K562 (cell line): Measurements from ENCODE around the gene MYO16. TPM values are rescaled to one million over a fixed set of nuclear protein-coding genes. Genes with fewer than 3 reads are reported as not detected.

Source experiments
- ATAC-seq: fragments of 200-7000 bp; cut with Tn5 transposase; 3 replicates; pipeline ENCODE4 v1.9.1; 2020; ENCODE audit warnings: moderate library complexity
- BruUV-seq: library from RNA; stranded (reverse); fragments of 400-500 nt; replicated peaks from 2 replicates; lab custom pipeline; 2021; lab: Mats Ljungman, UMichigan
- CTCF ChIA-PET: fragments of 300-600 bp; formaldehyde crosslinking; extraction: SDS; loops from one replicate; lab custom pipeline; 2021; ENCODE audit warnings: low intra/inter-chr PET ratio; lab: Yijun Ruan, JAX
- POLR2A ChIA-PET: fragments of 300-600, 350-650 bp; sonication (Branson Sonifier 250); formaldehyde crosslinking; extraction: SDS; loops from one replicate; lab custom pipeline; 2021; ENCODE audit warnings: antibody characterized with exemption, inconsistent platforms; lab: Yijun Ruan, JAX
- DNase-seq, 4 experiments: peaks; one replicate each; pipeline versions ENCODE4 v3.0.0 to v3.0.0-alpha.2; 2011 to 2018; ENCODE audit warnings: low spot score in 3 of 4, mixed read lengths in 3 of 4; ENCODE audit errors: extremely low read depth in 1 of 4
- FAIRE-seq: peaks from 2 replicates; lab custom pipeline; 2011; peaks lifted over from hg19 to GRCh38; lab: Jason Lieb, UNC
- H2AFZ ChIP-seq: 2 replicates; pipeline ENCODE4 v1.6.0; 2011; ENCODE audit warnings: low read depth, low read length, control low read depth, inconsistent platforms
- H3K27ac ChIP-seq: fragments of 200-600 bp; 3 replicates; pipeline ENCODE4 v1.8.0; 2011; ENCODE audit warnings: low read depth, mild to moderate bottlenecking, control low read depth, inconsistent platforms, low read length, moderate library complexity, mixed read lengths; ENCODE audit errors: extremely low read depth
- H3K27me3 ChIP-seq, 2 experiments: fragments of 300-600 bp in 1 of 2; 2 replicates in 1 of 2; 3 replicates in 1 of 2; pipeline versions ENCODE4 v1.6.0 to v1.8.0; 2011; ENCODE audit warnings: inconsistent platforms in 2 of 2, low read length in 2 of 2, mild to moderate bottlenecking in 1 of 2, mixed read lengths in 1 of 2, moderate library complexity in 1 of 2; ENCODE audit not compliant: control insufficient read depth in 2 of 2, insufficient read depth in 2 of 2
- H3K36me3 ChIP-seq: fragments of 300-600 bp; 3 replicates; pipeline ENCODE4 v1.8.0; 2011; ENCODE audit warnings: mild to moderate bottlenecking, low read length, inconsistent platforms; ENCODE audit not compliant: control insufficient read depth, insufficient read depth
- H3K4me1 ChIP-seq, 2 experiments: fragments of 200-600 bp in 1 of 2; replicated peaks in 1 of 2; 2 replicates in 1 of 2; 3 replicates in 1 of 2; pipeline versions ENCODE4 v1.5.1 to v1.8.0; 2011; ENCODE audit warnings: inconsistent platforms in 2 of 2, low read length in 2 of 2, mild to moderate bottlenecking in 1 of 2, mixed read lengths in 1 of 2, moderate library complexity in 1 of 2; ENCODE audit not compliant: control insufficient read depth in 2 of 2, insufficient read depth in 2 of 2
- H3K4me2 ChIP-seq: 2 replicates; pipeline ENCODE4 v1.6.1; 2011; ENCODE audit warnings: low read length, control low read depth, inconsistent platforms, mixed read lengths; ENCODE audit not compliant: insufficient read depth
- H3K4me3 ChIP-seq: fragments of 200-600 bp; sonication (generic), shearing (Covaris generic); 2 replicates; pipeline ENCODE4 v1.5.1; 2016; ENCODE audit warnings: control low read depth, inconsistent platforms
- H3K79me2 ChIP-seq: fragments of 200-600 bp; 3 replicates; pipeline ENCODE4 v1.8.0; 2011; ENCODE audit warnings: low read length, inconsistent platforms; ENCODE audit not compliant: control insufficient read depth, insufficient read depth
- H3K9ac ChIP-seq, 2 experiments: 2 replicates each; pipeline versions ENCODE4 v1.6.0 to v1.6.1; 2011; ENCODE audit warnings: low read depth in 2 of 2, low read length in 2 of 2, control low read depth in 1 of 2, inconsistent platforms in 1 of 2, mild to moderate bottlenecking in 1 of 2, mixed read lengths in 1 of 2; ENCODE audit not compliant: insufficient read depth in 1 of 2
- H3K9me1 ChIP-seq: one replicate; pipeline ENCODE4 v1.6.0; 2011; ENCODE audit warnings: inconsistent platforms, mild to moderate bottlenecking, low read length, moderate library complexity; ENCODE audit not compliant: control insufficient read depth, insufficient read depth
- H3K9me3 ChIP-seq: replicated peaks from 2 replicates; pipeline ENCODE4 v1.5.1; 2011; ENCODE audit warnings: low read depth, low read length, inconsistent platforms; ENCODE audit not compliant: control insufficient read depth, insufficient read depth
- H4K20me1 ChIP-seq: replicated peaks from 2 replicates; pipeline ENCODE4 v1.6.1; 2011; ENCODE audit warnings: low read length, inconsistent platforms, mixed read lengths; ENCODE audit not compliant: control insufficient read depth, insufficient read depth
- ARNT ChIP-seq, 2 experiments: fragments of 450-650 bp; IDR thresholded peaks; 2 replicates each; pipeline ENCODE4 v1.6.1; 2016; ENCODE audit warnings: mild to moderate bottlenecking in 1 of 2
- CBX1 ChIP-seq: sonication (generic); IDR thresholded peaks from 2 replicates; pipeline ENCODE4 v1.6.1; 2016; ENCODE audit warnings: antibody characterized with exemption, low read depth, mild to moderate bottlenecking
- CUX1 ChIP-seq: fragments of 200-800 bp; sonication (Bioruptor generic); IDR thresholded peaks from 2 replicates; pipeline ENCODE4 v1.6.1; 2016; ENCODE audit warnings: missing genetic modification characterization, missing compliant biosample characterization
- HMBOX1 ChIP-seq: sonication (generic); IDR thresholded peaks from 2 replicates; pipeline ENCODE4 v1.6.1; 2016
- JUN ChIP-seq, 2 experiments: sonication (generic) in 1 of 2; formaldehyde crosslinking in 1 of 2; IDR thresholded peaks; 2 replicates each; pipeline versions ENCODE4 v1.6.1 to v1.8.0; 2012 to 2022; ENCODE audit warnings: borderline replicate concordance in 2 of 2, mild to moderate bottlenecking in 2 of 2, improper control_type of control experiment in 1 of 2, low read depth in 1 of 2, low read length in 1 of 2, missing genetic modification reagents in 1 of 2
- KLF1 ChIP-seq: fragments of 450-650 bp; IDR thresholded peaks from 2 replicates; pipeline ENCODE4 v1.6.1; 2016; ENCODE audit warnings: missing genetic modification characterization, missing compliant biosample characterization
- NFRKB ChIP-seq: fragments of 450-650 bp; IDR thresholded peaks from 2 replicates; pipeline ENCODE4 v1.6.1; 2016; ENCODE audit warnings: low read depth
- TGIF2 ChIP-seq: sonication (generic); formaldehyde crosslinking; IDR thresholded peaks from 2 replicates; pipeline ENCODE4 v1.8.1; 2022; ENCODE audit warnings: mild to moderate bottlenecking, missing genetic modification reagents, moderate library complexity
- TRIM25 ChIP-seq: fragments of 450-650 bp; IDR thresholded peaks from 2 replicates; pipeline ENCODE4 v1.7.0; 2016; ENCODE audit warnings: borderline replicate concordance
- ZNF347 ChIP-seq: fragments of 450-650 bp; formaldehyde crosslinking; IDR thresholded peaks from 2 replicates; pipeline ENCODE4 v1.4.0; 2020; ENCODE audit warnings: low read depth, mild to moderate bottlenecking, moderate library complexity
- ZNF589 ChIP-seq: fragments of 200-800 bp; sonication (Bioruptor generic); IDR thresholded peaks from 2 replicates; pipeline ENCODE4 v1.6.1; 2016; ENCODE audit warnings: low read depth, missing genetic modification characterization, missing compliant biosample characterization
- ZNF644 ChIP-seq: fragments of 200-800 bp; sonication (Bioruptor generic); IDR thresholded peaks from 2 replicates; pipeline ENCODE4 v1.6.1; 2016; ENCODE audit warnings: low read depth, missing genetic modification characterization, missing compliant biosample characterization
- ZNF707 ChIP-seq: fragments of 250-450 bp; sonication (Bioruptor Pico); conservative IDR thresholded peaks from 2 replicates; pipeline ENCODE4 v1.8.0; 2022; ENCODE audit warnings: inconsistent platforms, mild to moderate bottlenecking, moderate library complexity
- ZNF764 ChIP-seq: fragments of 250-450 bp; sonication (Bioruptor Pico); IDR thresholded peaks from 2 replicates; pipeline ENCODE4 v1.4.0; 2020; ENCODE audit warnings: low read depth, mild to moderate bottlenecking, moderate library complexity
- WGBS: fragments of 100-300 bp; shearing (Covaris generic); methylation state at CpG from one replicate; pipeline ENCODE4 v1.1.6; 2016; ENCODE audit warnings: low coverage, mixed read lengths; ENCODE audit not compliant: insufficient coverage; ENCODE audit errors: missing lambda C conversion rate; 5-methylcytosine and 5-hydroxymethylcytosine counted together
- in situ Hi-C: fragments of 300-500 bp; cut with MboI; formaldehyde crosslinking; loops from 4 replicates; pipeline ENCODE4 v1.15.0; 2018; ENCODE audit warnings: inconsistent platforms, mixed read lengths
- intact Hi-C: fragments of 100-400 bp; cut with micrococcal nuclease; formaldehyde crosslinking; loops from 2 replicates; pipeline ENCODE4 v1.14.2; 2022
- polyA plus RNA-seq, 8 experiments: library from polyadenylated mRNA; depleted of rRNA in 4 of 8; stranded (reverse) in 5 of 8; unstranded in 3 of 8; fragments of >200 nt; fragmentation: Nextera tagmentation in 2 of 8; fragmentation: Illumina TruSeq in 1 of 8; extraction: Ambion mirVana in 2 of 8; extraction: Trizol in 1 of 8; gene quantifications; 2 replicates each; pipeline versions ENCODE4 v1.2.1 to v1.2.3, GENCODE V29; 2011 to 2014; ENCODE audit warnings: inconsistent platforms in 1 of 8, missing spikeins in 1 of 8
- total RNA-seq, 7 experiments: library from RNA; depleted of rRNA in 6 of 7; stranded (reverse); fragments of >200 nt in 6 of 7; fragmentation: Illumina TruSeq in 2 of 7; extraction: Trizol in 2 of 7; gene quantifications; 2 replicates each; pipeline versions ENCODE4 v1.2.1 to v1.2.3, GENCODE V29; 2011 to 2021; ENCODE audit warnings: low replicate concordance in 1 of 7

MYO16 gene
- total and polyA plus RNA-seq, 9 of the 15 experiments (the other 6 are each of a cell fraction or from before 2014, with no cell fraction given): 4.3 to 45.7 (median 12.1) TPM

GRCh38 chr13:108924541-108924940 lies 295.1 kb downstream of the MYO16 start (continued):
- no peak for TF ChIP-seq HMBOX1

- no peak overlapping the region for H3K4me2 ChIP-seq
- H3K9ac ChIP-seq: no peak overlapping the region
- ChIA-PET POLR2A (no interaction called here), CTCF (no interaction called here)
- no peaks in the 10 kb centered on the region for H3K27me3 ChIP-seq
- no peaks in the 10 kb centered on the region for H3K79me2 ChIP-seq
- H3K36me3 ChIP-seq: no peaks in the 10 kb centered on the region
- no TSS peak for BruUV-seq
- no peak for ATAC-seq
- WGBS: 60% methylated on average over 6 of the region's 6 CpGs
- intact Hi-C loops: no loop called here
- H3K27ac ChIP-seq: no peak overlapping the region
- FAIRE-seq: no peak
- H3K9me3 ChIP-seq: no peaks in the 10 kb centered on the region
- H3K9me1 ChIP-seq: no peaks in the 10 kb centered on the region
- DNase-seq: no peak
- H3K4me3 ChIP-seq: no peak overlapping the region
- H3K4me1 ChIP-seq: peaks cover 8 to 9% of the 10 kb centered on the region in 2 experiments; a peak in 4 of 5 replicates
- H2AFZ ChIP-seq: no peak overlapping the region
- in situ Hi-C loops: no loop called here
- H4K20me1 ChIP-seq: no peaks in the 10 kb centered on the region
- TF ChIP-seq CBX1 (no peak), ZNF707 (CRISPR knock-in tag) (no peak), ZNF347 (CRISPR knock-in tag) (no peak), TRIM25 (no peak), ARNT (IDR thresholded peaks at IDR 0.05) (no peak), ZNF589 (no peak), KLF1 (tag) (no peak), ZNF764 (no peak), JUN (IDR thresholded peaks at IDR 0.05; ENCODE audit: borderline replicate concordance, low read depth, low read length) (no peak), JUN (CRISPR knock-in tag; IDR thresholded peaks at IDR 0.05; ENCODE audit: borderline replicate concordance) (no peak), ZNF644 (tag) (no peak), CUX1 (no peak), TGIF2 (CRISPR knock-in tag) (no peak), NFRKB (no peak)
These were observed 295.7 kb downstream of the MYO16 start for GRCh38 chr13:108925070-108925469.
